GM18502 (cell line): ENCODE data around the gene TEPSIN.
"Not testable (repeated sequence)": the region's sequence is repeated elsewhere in the genome, so short reads cannot be mapped to it uniquely, and the experiment has no call there.

Experiments used
- ATAC-seq: cut with Tn5 transposase; IDR thresholded peaks from one replicate; pipeline ENCODE4 v1.9.1; 2021; ENCODE audit warnings: mild to moderate bottlenecking; ENCODE audit not compliant: unreplicated experiment, poor library complexity

TEPSIN gene

DNA sequence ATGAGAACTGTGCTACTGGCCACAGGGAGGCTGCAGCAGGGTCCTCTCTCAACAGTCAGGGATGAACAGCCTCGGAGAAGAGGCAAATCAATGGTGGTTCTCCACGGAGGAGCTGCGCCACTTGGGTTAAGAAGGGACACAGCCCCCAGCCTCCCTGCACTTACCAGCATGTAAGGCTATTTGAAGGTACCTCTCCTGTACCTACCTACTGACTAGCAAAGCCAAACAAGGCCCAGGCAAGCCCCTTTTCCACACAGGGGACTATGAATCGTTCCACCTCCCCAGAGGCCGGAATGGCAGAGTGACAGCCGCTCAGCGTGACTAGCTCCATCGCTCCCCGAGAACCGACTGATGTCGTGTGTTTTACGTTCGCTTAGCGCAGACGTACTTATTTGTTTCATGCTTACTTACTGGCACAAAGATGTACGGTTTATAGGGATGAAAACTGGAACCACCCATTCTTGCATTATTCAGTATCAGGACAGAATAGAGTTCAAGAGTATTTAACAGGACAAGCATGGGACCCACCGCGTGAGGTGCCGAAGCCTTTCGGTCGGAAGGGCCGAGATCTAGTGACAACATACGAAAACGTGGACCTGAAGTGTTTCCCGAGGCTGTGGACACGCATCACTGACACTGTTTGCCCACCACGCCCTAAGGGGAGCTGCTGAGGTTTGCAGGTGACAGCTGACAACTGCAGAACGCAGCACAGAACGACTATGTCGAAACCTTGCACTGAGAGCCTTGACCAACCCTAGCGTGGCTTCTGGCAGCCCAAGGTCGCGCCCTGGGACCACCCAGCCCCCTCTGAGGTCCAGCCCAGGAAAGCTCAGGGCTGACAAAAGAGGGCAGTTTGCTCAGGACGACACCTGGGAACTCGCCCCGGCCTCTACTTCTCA is 1.0 kb downstream of the TEPSIN start:
- ATAC-seq: no peak

- ATAC-seq: no peak
These were observed 2.1 kb downstream of the TEPSIN start for GRCh38 chr17:81236784-81237183.

GRCh38 chr17:81235822-81236740 is 2.8 kb downstream of the TEPSIN start:
- no peak for ATAC-seq

GRCh38 chr17:81234940-81235821 is 3.7 kb downstream of the TEPSIN start:
- ATAC-seq: no peak

GRCh38 chr17:81234506-81234855 is 4.4 kb downstream of the TEPSIN start:
- ATAC-seq: no peak

DNA sequence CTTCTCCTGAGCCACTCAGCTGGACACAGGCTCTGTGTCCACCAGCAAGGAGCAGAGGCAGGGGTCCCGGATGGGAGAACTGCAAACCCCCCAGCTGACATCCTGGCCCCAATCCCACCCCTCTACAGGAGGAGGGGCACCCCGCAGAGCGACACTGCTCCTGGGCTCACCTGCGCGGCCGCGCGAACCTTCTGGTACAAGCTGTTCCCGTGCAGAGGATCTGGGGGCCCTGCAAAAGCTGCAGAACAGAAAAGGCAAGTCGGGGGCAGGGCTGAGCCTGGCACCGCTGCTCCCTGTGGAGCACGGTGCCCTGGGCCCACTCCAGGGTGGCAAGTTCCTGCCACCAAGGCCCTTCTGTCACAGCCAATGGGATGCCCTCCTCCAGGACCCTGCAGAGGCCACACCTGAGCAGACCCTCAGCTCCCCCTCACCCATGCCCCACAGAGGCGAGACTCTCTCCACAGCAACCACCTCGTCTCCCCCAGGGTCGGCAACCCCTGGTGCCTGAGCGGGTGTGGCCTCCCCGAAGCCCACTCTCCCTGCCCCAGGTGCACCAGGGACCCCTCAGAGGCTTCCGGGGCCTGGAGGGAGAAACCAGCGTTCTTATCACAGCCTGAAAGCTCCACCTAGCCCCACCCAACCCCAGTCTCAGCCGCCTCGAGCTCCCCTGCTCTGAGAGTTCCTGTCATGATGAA is 4.9 kb downstream of the TEPSIN start:
- no peak for ATAC-seq

DNA sequence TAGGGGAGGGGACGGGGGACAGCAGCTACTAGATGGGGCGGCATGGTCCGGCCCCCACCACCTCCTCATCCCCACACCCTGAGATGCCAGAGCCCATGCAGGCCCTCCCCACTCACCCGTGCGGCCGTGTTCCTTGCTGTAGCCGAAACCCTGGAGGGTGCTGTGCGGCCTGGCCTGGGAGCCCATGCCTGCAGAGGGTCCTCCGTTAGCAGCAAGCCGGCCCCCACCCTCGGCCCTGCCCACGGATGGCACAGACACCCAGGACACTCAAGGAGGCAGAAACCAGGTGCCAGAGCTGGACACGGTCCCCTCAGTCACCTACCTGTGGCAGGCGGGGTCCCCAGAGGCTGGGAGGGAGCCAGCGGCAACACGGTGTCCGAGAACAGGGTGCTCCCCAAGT is 5.5 kb downstream of the TEPSIN start:
- no peak for ATAC-seq

GRCh38 chr17:81232616-81233241 is 6.1 kb downstream of the TEPSIN start:
- no peak for ATAC-seq

DNA sequence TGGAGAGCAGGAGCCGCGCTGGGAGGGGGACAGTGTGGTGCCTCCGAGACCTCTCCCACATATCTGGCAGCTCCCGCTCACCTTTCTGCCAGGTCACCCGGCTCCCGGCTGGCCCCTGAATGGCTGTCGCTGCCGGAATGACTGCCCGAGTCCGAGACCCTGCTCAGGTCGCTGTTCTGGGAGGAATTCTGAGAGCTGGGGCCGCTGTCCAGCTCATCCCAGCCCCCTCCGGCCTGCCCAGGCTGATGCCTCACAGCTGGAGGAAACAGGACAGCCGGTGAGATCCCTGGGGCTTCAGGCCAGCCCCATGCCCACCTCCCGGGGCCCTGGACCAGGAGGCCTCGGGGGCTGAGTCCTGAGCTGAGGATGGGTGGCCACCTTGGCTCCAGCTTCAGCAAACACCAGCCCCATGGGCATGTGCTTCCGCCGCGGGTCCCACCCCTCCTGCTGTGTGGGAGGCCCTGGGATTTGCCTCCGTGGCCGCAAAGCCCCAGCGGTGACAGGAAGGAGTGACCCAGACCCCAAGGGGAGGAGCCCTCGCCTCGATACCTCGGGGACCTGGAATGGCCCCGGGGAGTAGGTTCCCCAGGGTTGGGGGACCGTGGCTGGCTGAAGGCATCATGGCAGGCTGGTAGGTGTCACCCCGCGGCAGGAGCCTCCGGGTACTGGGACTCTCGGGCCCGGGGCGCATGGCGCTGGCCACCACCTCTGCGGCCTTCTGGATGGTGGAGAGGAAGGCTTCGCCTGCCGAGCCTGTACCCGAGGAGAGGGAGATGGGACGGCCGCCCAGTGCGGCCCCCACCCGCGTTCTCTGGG is 6.9 kb downstream of the TEPSIN start:
- no peak for ATAC-seq

DNA sequence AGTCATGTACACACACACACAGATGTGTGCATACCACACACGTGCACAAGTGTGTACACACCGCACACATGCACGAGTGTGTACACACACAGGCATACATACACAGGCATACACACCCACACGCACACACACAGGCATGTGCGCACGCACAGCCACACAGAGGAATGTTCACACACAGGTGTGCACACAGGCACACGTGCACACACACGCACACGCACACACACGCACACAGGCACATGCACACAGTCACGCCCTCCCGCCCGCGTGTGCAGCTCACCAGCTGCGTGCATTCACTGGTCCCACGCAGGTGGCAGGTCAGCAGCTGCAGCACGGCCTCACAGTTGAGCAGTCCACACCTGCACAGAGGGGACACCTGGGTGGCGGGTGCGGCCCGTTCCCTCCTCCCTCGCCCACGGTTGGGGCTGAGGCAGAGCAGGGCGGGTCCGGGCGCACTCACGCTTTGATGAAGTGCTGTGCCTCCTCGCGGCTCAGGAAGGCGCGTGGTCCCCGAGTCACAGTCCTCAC is 7.7 kb downstream of the TEPSIN start:
- ATAC-seq: no peak

GRCh38 chr17:81230043-81230820 is 8.6 kb downstream of the TEPSIN start:
- no peak for ATAC-seq

DNA sequence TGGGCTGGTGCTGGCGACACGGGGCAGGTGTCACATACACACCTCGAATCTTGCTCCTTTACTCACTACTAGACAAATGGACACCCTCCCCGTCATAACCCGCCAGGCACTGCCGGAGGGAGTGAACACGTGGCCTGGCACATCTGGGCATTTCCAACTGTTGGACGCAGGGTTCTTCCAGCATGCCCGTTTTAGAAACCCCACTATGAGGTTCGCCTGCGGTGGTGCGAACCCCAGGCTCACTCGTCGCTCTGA is 9.3 kb downstream of the TEPSIN start:
- ATAC-seq: no peak

- ATAC-seq: peak; percentile 17
These were observed 9.8 kb downstream of the TEPSIN start for GRCh38 chr17:81228834-81229665.

GRCh38 chr17:81228420-81228819 is 10.4 kb downstream of the TEPSIN start:
- ATAC-seq: peak; percentile 59

DNA sequence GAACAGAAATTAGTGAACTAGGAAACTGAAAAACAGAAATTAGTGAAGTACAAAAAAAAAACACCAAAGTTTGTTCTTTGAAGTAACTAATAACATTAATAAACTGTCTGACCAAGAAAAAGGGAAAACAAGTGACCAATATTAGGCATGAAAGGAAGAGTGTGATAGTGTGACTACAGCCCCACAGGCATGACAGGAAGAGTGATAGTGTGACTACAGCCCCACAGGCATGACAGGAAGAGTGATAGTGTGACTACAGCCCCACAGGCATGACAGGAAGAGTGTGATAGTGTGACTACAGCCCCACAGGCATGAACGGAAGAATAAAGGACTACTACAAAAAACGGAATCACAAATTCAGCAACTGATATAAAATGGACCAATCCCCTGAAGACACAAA is 11.2 kb downstream of the TEPSIN start:
- not testable (repeated sequence) for ATAC-seq

GRCh38 chr17:81223762-81224130 is 15.1 kb downstream of the TEPSIN start:
- ATAC-seq: no peak
